ELF-1 (cell line): ENCODE results near the gene GRXCR2.
"Not testable (repeated sequence)": the region's sequence is repeated elsewhere in the genome, so short reads cannot be mapped to it uniquely, and the experiment has no call there.

Experiments
- DNase-seq: peaks from one replicate; pipeline ENCODE4 v3.0.0-alpha.2; 2016; ENCODE audit warnings: low read depth, low spot score

GRXCR2 gene, protein sequence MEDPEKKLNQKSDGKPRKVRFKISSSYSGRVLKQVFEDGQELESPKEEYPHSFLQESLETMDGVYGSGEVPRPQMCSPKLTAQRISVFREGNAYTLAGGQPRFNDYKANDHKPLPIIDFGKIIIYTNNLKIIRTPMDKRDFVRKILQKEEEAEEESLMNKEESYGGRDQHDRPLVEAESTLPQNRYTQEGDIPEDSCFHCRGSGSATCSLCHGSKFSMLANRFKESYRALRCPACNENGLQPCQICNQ

DNA sequence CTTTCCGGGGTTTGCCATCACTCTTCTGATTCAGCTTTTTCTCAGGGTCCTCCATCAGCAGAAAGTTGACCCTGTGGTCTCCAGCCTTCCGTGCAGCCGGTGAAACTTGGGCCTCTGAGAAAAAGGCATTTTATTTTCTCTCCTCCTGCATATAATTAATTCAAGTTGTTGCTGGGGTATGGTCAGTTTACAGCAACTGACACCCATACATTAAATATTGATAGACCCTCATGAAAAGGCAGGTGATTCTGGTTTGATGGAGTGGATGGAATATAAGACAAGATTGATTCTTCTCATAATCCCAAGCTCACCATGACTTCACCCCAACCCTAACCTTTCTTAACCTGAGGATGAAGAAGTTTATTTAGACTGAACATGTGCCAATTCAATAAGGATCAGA, at the start of gene GRXCR2:
Gene GRXCR2, minus strand, starts transcription at position 101 of the 400 bp plus-strand sequence. Its CDS starts 46 bp downstream, at position 55.
- no peak for DNase-seq

DNA sequence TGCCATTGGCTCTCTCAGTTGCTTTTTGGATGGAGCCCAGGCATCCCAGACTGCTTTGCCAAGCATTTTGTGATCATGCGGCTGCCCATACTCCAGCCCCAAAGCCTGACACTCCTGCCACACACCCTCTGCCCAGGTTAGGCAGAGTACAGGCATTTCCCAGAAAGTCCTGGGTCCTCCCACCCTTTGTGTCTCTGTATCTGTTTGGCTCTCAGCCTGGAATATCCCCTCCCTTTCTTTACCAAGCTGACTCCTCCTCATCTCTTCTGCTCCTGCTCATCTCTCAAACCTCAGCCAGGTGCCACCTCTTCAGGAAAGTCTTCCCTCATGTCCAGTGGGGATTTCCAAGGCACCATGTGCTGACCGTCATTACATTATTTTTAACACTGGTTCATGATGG, 49.2 kb upstream of the GRXCR2 start:
- DNase-seq = no peak

DNA sequence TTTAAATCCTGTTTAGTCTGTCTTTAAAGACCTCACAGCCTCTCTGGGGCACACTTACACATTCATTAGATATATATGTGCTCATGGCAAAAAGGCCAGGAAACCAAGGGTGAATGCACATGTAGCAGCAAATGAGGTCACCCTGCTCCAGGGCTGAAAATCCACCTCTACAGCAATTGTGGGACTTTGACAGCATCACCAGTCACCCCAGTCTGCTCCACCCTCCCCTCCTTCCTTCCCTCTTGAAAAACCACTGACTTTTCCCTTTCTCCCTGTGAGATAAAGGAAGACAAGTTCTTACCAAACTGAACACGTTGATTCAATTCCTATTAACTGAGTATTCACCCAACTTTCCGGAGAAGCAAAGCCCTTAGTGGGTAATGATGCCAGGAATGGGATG, 48.4 kb upstream of the GRXCR2 start:
- DNase-seq = no peak

DNA sequence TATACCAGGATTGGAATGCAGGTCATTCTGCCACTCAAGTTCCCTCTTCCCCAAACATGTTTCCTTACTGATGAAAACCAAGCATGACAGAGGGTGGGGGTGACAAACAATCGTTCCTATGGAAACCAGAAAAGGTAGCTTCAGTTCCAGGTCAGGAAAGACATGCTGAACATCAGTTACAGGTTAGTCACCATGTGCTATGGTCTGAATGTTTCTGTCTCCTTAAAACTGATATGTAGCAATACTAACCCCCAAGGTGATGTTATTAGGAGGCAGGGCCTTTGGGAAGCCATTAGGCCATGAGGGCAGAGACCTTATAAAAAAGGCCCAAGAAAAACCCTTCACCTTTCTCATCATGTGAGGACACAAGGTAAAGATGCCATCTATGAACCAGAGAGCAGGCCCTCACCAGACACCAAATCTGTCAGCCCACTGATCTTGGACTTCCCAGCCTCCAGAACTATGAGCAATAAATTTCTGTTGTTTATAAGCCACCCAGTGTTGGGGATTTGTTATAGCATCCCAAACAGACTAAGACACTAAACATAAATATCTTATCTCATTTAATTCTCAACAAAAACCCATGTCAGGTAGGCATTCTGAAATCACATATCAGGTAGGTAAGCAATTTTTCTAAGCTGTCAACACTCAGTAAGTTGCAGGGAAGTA, 47.9 kb upstream of the GRXCR2 start:
- no peak for DNase-seq

DNA sequence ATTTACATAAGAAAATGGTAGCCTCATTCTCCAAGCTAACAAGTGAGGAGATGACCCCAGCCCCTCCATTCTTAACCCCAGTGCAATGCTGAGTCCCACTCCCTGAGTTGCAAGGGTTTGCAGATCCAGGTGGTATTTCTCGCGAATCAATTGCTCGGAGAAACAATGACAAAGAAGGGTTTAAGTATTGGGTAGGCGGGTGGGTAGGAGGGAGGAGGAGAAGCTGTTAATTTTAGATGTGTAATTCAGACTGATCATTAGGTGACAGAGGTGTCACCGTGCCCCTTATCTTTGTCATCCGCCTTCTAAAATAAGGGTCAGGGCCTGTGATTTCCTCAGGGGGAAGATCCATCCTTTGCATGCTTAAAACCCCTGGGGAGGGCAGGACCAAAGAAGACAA, 46.6 kb upstream of the GRXCR2 start:
- no peak for DNase-seq

DNA sequence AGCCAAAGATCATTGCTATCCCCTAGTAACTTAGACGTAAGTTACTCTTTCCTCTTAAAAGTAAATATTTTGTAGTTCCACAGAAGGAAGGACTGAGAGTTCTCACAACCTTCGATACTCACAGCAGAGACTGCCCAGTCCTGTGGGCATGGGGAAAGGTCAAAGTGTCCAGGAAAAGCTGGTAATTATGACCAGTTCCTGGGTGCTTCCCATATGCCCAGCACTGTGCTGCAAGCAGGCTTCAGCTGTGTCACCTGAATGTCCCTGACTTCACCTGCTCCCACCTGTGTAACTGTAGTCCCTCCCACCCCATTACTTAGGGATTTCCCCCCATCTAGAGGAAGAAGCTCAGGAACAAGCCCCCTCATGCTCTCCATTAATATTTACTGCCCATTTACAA, 45.6 kb upstream of the GRXCR2 start:
- DNase-seq = no peak

DNA sequence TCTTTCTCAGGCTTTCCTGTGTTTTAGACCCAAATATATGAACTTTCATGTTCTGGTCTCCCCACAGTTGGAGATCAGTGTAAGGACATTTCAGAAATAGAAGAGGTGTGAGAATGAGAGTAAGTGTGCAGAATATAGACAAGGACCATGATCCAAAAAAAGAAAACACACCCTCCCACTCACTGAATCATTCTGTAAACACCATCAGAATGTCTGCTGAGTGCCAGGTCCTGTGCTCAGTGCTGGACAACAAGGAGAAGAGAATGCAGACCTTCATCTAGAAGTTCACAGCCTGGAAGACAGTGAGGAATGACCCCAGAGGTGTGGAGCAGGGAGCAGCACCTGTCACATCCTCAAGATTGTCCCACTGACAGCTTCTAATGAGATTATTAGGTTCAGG, 44.5 kb upstream of the GRXCR2 start:
- no peak for DNase-seq

DNA sequence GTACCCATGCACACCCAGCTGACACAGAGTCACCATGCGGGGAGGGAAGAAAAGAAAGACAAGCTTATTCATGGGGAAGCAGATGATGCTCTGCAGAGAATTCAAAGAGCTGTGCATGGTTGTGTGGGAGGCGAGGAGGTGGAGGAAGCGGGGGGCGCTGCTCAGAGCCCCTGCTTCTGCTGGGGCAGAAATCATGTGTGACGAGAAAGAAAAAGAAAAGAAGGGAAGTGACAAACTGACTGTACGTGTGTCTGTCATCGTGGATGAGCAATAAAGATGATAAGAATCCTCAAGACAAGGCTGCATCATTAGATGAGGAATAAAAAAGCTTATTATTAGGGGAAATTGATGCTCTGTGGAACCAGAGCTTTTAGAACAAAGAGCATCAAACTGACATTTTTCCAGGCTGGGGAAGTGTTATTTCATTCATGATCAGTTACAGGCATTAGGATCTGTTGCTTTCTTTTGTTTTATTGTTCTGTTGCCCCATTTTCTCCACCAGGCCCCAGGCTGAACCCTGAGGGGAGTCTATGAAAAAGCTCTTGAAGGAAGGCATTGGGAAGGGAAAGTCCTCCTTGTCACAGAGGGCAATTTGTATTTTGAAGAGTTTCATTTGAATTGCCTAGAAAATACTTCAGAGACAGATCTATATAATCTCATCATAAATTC, 43.3 kb upstream of the GRXCR2 start:
- DNase-seq = no peak

DNA sequence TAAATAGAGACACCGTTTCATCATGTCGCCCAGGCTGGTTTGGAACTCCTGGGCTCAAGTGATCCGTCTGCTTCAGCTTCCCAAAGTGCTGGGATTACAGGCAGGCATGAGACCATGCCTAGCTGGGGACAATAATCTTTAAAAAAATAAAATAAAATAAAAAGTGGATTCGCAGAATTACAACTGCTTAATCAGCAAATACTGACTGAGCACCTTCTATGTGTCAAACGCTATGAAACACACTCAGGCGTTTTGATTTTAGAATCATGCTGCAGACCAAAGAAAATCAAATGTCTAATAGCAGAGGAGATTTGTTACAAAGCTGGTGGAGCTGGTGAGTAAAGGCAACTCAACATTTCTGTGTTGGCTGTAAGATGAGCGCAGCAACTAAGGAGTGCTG, 40.9 kb upstream of the GRXCR2 start:
- DNase-seq = no peak

DNA sequence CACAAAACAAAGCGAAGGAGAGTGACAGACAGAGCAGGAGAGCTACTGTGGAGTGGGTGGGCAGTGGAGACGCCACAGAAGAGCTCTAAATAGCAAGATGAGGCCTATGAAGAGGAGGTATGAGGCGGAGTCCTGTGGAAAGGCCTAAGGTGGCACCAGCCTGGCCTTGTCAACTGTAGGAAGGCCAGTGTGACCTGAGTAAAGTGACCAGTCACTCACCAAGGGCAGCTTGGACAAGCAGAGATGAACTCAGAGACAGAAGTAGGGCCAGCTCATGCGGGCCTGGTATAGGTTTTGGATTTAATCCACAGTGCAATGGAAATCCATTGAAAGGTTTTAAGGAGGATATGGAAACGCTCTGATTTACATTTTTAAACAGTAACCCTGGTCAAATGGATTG, 39.8 kb upstream of the GRXCR2 start:
- DNase-seq = no peak

DNA sequence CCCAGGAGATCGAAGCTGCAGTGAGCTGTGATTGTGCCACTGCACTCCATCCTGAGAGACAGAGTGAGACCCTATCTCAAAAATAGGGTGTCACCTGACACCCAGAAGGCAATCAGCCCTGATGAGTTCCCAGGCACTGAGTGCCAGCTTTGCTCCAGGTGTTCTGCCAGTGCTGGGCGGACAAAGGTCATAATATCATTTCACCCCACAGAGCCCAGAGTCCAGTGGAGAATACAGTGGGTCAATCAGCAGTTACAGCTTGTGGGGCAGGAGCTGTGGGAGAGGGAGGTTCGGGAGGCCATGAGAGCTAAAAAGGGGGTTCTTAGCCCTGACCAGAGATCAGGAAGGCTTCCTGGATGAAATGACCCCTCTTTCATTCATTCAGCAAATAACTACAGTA, 39.2 kb upstream of the GRXCR2 start:
- no peak for DNase-seq

DNA sequence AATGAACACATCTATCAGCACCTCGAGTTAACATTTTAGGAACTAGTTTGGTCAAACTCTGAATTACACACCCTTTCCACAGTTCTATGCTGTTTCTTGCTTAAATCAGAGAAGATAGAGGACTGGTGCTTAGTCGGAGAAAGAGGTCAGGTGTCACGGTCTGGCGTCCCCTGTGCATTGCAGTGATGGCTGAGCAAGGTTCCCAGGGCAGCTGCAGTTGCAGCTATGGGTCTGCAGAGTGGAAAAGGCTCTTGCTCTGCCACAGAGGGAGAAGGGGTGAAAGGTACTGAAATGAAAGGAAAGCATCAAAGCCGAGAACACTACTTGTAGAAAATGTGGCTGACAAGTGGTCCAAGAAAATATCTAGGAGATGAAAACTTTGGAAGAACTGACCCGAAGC, 38.4 kb upstream of the GRXCR2 start:
- DNase-seq = no peak

DNA sequence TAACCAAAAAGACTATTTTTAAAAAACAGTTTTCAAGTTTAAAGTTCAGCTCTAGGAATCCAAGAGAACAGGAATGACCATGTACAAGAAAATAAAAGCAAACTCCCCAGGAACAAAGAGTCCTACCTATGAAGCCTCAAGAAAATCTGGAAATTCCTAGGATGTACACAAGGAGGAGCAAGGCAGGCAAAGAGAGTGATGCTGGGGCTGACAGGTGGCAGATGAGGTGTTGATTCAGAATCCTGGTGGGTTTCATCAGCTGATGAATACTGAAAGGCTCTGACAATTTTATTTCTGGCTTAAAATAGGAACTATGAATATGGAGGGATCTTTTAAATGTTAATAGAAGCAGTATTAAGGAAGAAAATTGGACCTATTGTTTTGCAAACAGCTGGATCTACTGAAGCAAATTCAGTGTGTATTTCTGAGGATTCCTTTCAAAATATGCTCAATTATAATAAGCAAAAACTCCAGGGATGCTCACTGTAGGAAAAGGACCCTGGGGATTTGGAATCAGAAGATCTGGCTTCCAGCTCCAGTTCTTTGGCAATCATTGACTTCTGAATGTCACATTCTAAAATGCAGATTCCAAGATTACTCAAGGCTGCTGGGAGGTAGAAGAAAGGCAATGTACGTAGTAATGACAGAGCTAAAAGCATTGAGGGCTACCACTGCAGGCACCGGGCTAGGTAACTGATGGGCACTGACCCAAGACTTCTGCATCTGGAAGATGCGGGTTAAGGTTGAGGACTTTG, 35.6 kb upstream of the GRXCR2 start:
- DNase-seq = no peak

DNA sequence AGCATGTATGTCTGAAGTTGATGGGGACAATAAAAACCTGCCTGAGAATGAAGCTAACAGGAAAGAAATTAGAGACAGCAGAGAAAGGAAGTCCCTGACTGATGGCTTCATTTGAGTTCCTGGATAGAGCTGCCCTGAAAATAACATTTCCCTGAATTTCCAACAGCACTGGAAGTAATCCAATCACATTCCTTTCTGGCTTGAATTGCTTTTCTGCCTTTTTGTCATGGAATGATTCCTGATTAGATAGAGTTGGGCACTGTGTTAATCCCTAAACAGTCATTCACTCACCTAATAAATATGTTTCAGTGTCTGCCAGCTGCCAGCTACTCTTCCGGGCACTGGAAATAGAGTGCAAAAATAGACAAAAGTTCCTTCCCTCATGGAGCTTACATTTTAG, 33.6 kb upstream of the GRXCR2 start:
- DNase-seq = no peak

DNA sequence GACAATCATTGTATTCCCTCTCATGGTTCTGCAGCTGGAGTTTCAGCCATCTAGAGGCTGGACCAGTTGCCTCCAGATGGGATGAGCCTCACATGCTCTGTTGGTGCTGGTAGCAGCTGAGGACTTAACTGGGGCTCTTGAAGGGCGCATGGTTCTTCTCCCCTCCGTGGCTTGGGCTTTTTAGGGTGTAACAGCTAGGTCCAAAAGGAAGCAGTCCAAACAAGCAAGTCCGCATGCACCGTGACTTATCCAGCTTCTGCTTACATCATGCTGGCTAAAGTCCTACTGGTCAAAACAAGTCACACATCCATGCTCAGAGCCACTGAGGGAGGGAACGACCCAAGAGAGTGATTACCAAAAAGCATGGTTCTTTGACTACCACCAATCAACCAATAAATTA, 31.9 kb upstream of the GRXCR2 start:
- no peak for DNase-seq

DNA sequence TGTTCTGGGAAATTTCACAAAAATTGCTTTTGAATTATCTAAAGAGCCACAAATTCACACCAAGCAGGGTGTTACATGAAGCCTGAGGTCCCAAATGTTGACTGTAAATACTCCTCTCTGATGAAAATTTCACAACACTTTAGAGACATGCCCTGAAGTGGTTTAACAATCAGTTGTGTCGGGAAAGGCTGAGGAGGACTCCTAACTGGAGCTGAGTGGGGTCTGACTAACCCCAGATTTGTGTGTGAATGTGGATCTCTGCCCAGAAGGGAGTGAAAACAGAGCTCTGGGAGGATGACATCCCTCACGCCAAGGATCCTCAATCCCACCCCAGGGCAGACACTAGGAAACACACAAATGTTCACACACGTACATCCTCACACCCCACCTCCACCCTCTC, 31.1 kb upstream of the GRXCR2 start:
- DNase-seq = no peak

DNA sequence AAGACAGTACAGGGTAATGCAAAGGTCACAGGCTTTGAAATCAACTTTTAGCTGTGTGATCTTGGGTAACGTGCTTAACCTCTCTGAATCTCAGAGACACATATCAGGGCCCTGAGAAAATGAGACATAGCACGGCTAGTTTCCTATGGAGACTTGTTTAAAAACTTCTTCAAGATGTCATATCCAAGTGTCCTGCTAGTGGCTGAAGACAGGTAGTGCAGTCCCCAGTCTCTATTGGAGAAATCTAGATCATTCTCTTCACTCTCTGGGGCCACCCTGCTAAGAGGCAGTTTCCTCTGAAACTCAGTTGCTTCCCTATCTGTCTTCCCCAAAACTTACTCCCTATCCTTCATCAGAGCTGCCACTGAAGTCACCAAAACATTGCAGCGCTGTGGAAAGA, 30.3 kb upstream of the GRXCR2 start:
- no peak for DNase-seq

DNA sequence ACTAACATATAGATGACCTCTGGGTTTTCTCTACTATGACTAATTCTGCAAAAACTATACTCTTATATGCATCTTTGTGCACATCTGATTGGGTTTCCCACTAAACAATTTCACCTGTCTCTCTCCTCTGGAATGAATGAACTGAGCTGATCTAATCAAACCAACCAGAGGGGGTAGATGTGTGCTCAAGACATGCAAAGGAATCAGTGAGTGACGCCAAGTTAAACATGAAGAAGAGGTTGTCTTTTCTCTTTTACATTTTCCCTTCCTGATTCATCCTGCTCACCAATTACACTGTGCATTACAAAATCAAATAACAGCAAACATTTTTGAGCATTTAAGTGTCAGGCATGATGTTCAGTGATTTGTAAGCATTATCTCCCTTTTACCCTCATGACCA, 29.6 kb upstream of the GRXCR2 start:
- no peak for DNase-seq

DNA sequence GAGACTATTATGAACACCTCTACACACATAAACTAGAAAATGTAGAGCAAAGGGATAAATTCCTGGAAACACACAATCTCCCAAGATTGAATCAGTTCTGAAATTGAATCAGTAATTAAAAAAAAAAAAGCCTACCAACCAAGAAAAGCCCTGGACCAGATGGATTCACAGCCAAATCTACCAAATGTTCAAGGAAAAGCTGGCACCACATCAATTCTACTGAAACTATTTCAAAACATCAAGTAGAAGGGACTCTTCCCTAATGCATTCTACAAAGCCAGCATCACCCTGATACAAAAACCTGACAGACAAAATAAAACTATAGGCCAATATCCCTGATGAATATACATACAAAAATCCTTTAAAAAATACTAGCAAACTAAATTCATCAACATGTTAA, 25.4 kb upstream of the GRXCR2 start:
- no peak for DNase-seq

DNA sequence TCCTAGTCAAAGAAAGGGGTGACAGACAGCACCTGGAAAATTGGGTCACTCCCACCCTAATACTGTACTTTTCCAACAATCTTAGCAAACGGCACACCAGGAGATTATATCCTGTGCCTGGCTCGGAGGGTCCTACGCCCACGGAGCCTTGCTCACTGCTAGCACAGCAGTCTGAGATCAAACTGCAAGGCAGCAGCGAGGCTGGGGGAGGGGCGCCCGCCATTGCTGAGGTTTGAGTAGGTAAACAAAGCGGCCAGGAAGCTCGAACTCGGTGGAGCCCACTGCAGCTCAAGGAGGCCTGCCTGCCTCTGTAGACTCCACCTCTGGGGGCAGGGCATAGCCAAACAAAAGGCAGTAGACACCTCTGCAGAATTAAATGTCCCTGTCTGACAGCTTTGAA, 18.6 kb upstream of the GRXCR2 start:
- DNase-seq = not testable (repeated sequence)

DNA sequence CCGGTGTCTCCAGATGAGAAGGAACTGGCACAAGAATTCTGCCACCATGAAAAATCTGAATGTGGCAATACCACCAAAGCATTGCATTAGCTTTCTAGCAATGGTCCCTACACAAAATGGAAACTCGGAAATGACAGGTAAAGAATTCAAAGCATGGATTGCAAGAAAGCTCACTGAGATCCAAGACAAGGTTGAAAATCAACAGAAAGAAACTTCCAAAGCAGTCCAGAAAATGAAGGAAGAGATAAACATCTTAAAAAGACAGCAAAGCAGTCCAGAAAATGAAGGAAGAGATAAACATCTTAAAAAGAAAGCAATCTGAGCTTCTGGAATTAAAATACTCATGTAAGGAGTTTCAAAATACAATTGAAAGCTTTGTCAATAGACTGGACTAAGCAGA, 16.8 kb upstream of the GRXCR2 start:
- no peak for DNase-seq

DNA sequence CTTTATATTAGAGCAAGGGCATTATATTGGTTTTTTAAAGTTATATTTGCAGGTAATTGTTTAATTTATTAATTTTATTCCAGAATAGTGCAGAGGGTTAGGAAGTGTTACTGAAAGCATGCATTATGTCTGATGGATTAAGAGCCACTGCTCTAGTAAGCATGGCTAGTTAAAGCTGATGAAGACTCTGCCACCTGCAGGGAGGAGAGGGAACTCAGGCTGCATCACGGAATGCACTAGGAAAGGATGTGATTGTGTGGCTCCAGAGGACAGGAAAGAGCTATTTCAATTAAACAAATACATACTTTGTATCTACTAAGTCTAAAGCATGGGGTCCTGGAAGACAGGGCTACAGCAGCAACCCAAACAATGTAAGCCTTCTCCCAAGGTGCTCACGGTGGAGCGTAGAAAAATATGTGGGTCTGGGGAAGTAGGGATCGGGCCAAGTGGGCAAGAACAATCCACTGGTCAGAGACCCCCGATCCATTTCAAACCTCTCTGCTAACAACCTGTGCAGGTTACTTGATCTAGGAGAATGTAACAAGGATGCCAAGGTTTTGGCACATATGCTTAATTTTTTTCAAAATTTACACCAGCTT, 15.3 kb upstream of the GRXCR2 start:
- peak; percentile 30 for DNase-seq
